Right atrium auricular region (tissue), 2 donors: ENCODE results near the gene TOE1. TPM values are rescaled to one million over a fixed set of nuclear protein-coding genes. Genes with fewer than 3 reads are reported as not detected.

ENCODE experiments used
- DNase-seq: peaks from one replicate; pipeline ENCODE4 v3.0.0-alpha.2; 2019; ENCODE audit warnings: low spot score
- H3K27ac ChIP-seq, 2 donors: fragments of 200-600 bp; sonication (generic); 1 replicate in 1 of 2; 2 replicates in 1 of 2; pipeline ENCODE4 v1.5.1; 2016 to 2019
- H3K27me3 ChIP-seq, 2 donors: fragments of 200-600 bp; sonication (generic); one replicate each; pipeline versions ENCODE4 v1.5.1 to v1.6.0; 2017 to 2019
- H3K36me3 ChIP-seq: fragments of 200-600 bp; sonication (generic); one replicate; pipeline ENCODE4 v1.5.1; 2016
- H3K4me1 ChIP-seq, 2 donors: fragments of 200-600 bp; sonication (generic); one replicate each; pipeline versions ENCODE4 v1.5.1 to v1.6.0; 2017 to 2019
- H3K4me3 ChIP-seq, 2 donors: fragments of 200-600 bp; sonication (generic); 1 replicate in 1 of 2; 2 replicates in 1 of 2; pipeline ENCODE4 v1.5.1; 2017 to 2019; ENCODE audit warnings: mild to moderate bottlenecking in 1 of 2, moderate library complexity in 1 of 2
- H3K9me3 ChIP-seq, 2 donors: fragments of 200-600 bp; sonication (generic); one replicate each; pipeline ENCODE4 v1.5.1; 2019
- total RNA-seq, 2 donors: library from RNA; depleted of rRNA; stranded (reverse); fragments of >200 nt; gene quantifications; one replicate each; pipeline ENCODE4 v1.1.0, GENCODE V29; 2016
- TF ChIP-seq, protein P1 (sequence below), 2 donors: fragments of 200-600 bp; sonication (generic); IDR thresholded peaks; one replicate each; pipeline ENCODE4 v1.5.1; 2019; ENCODE audit warnings: antibody characterized with exemption in 2 of 2

Gene TOE1
- total RNA-seq, 2 donors from 2014 or later = 5.4 to 6.8 TPM

DNA sequence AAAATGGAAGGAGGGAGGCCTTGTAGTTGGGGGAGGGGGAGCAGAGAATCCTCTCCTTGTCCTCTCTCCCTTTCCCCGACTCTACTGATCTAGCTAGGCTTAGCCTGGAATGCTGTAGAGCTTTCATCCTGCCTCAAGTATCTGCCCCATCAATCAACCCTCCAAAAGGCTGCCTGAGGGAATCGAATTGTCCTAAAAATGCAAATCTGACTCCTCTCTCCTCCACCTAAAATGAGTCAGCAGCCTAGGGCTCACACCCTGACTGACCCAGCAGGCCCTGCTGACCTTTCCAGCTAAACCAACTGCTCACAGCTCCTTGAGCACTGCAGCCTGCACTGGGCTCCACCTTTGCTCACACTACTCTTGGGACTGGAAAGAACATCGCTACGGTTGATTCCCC, 10.5 kb upstream of the TOE1 start:
- TF ChIP-seq, protein P1, sequence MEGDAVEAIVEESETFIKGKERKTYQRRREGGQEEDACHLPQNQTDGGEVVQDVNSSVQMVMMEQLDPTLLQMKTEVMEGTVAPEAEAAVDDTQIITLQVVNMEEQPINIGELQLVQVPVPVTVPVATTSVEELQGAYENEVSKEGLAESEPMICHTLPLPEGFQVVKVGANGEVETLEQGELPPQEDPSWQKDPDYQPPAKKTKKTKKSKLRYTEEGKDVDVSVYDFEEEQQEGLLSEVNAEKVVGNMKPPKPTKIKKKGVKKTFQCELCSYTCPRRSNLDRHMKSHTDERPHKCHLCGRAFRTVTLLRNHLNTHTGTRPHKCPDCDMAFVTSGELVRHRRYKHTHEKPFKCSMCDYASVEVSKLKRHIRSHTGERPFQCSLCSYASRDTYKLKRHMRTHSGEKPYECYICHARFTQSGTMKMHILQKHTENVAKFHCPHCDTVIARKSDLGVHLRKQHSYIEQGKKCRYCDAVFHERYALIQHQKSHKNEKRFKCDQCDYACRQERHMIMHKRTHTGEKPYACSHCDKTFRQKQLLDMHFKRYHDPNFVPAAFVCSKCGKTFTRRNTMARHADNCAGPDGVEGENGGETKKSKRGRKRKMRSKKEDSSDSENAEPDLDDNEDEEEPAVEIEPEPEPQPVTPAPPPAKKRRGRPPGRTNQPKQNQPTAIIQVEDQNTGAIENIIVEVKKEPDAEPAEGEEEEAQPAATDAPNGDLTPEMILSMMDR (IDR thresholded peaks at IDR 0.05) = no peak
- Histone ChIP-seq H3K27me3 (no peaks in the 10 kb centered on the region), H3K36me3 (peaks cover 24% of the 10 kb centered on the region), H3K27ac (no peak overlapping the region), H3K4me3 (no peak overlapping the region), H3K4me1 (peaks cover 0 to 29% of the 10 kb centered on the region in 2 donors), H3K9me3 (no peaks in the 10 kb centered on the region)
- DNase-seq = no peak

DNA sequence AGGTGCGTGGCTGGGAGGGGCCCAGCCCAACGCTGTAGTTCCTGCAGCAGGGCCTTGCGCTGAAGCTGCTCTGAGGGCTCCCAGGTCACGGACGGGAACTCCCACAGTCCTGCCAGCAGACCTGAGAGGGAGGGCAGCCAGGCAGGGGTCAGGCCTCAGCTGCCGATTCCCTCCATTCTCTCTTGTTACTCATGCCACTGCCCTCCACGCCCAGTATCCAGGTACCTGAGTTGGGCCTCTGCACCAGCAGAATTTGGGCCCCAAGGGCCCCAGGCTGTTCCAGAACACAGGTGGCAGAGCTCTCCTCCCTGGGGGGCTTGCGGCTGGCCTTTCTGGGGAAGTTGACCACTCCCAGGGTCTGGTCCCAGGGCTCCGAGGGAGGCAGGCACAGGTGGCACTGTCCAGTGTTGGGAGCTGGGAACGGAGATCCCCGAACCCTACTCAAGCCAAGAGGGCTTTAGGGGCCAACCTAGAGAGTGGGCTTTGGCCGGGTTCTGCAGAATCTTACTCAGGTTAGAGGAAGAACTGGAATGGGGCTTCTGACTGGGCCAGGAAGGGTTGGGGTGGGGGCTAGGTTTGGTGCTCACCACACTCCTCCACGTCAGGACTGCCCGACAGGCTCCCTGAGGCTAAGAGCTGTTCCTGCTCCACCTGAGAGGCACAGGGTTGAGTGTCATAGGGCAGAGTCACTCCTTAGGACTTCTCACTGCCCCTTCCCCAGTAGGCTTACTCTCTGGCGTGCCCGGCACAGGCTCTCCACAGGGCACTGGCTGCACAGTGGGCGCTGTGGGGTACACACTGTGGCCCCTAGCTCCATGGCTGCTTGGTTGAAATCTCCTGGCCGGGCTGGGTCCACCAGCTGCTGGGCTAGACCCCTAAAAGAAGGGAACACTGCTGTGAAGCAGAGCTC, 8.3 kb upstream of the TOE1 start:
- TF ChIP-seq, protein P1 (IDR thresholded peaks at IDR 0.05) = no peak
- DNase-seq = no peak
- no peak overlapping the region for H3K4me3 ChIP-seq
- peaks cover 24% of the 10 kb centered on the region for H3K36me3 ChIP-seq
- H3K27me3 ChIP-seq = no peaks in the 10 kb centered on the region
- no peaks in the 10 kb centered on the region for H3K9me3 ChIP-seq
- no peak overlapping the region for H3K27ac ChIP-seq
- peaks cover 0 to 22% of the 10 kb centered on the region in 2 donors for H3K4me1 ChIP-seq

DNA sequence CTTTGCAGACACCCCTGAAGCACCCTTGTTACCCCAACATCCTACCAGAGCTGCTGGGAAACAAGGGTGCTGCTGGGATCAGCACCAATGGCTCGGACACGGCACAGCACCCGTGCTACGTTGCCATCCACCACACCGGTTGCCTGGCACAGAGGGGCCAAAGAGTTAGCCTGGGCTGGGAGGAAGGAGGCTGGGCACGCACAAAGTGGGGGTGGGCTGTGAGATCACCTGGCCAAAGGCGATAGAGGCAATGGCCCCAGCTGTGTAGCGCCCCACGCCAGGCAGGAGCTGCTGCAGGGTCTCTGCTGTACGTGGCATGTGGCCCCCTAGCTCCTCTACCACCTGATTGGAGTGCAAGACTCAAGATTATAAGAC, 7.6 kb upstream of the TOE1 start:
- Histone ChIP-seq H3K27me3 (no peaks in the 10 kb centered on the region), H3K4me3 (no peak overlapping the region), H3K36me3 (peaks cover 24% of the 10 kb centered on the region), H3K27ac (no peak overlapping the region), H3K4me1 (peaks cover 0 to 16% of the 10 kb centered on the region in 2 donors), H3K9me3 (no peaks in the 10 kb centered on the region)
- TF ChIP-seq, protein P1 (IDR thresholded peaks at IDR 0.05) = no peak
- DNase-seq = no peak

DNA sequence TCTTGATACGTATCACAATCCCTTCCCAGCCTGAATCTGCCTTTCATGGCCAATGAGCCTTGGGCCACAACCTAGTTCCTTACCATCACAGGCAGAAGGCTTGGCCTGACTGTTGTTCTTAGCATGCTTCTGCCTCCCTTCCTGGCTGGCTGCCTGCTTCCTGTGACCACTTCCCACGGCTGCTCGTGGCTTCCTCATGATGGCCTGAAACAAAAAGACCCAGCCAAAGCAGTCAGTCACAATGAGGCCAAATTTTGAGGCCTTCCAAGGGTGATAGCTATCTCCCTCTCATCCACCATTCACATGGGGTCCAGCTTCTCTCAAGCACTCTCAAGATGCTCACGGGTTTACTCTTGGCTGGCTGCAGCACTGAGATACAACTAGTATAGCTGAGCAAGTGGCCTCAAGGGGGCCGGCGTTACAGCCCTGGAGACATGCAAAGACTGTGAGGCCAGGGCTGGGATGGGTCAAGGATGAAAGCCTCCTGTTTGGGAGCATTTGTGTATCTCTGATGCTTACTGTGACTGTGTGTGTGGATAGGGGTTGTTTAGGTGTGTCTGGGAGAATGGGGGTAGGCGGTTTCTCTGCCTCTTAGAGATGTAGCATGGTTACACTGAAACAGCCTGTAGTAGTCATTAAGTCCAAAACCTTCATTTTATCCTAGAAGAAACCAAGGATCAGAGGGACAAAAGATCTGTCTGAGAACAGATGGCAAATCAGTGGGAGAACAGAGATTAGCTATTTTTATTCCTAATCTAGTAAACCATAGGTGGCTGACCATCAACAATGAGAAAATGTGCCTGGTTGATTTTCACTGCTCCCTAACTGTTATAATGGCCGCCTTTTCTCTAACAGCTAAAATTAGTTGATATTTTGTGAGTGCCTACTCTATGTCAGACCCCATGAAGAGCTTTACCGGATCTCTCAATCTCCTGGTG, 5.4 kb upstream of the TOE1 start:
- TF ChIP-seq, protein P1 (IDR thresholded peaks at IDR 0.05) = no peak
- Histone ChIP-seq H3K27me3 (no peaks in the 10 kb centered on the region), H3K36me3 (peaks cover 24% of the 10 kb centered on the region), H3K4me3 (no peak overlapping the region), H3K27ac (no peak overlapping the region), H3K9me3 (no peaks in the 10 kb centered on the region), H3K4me1 (peaks cover 0 to 11% of the 10 kb centered on the region in 2 donors)
- no peak for DNase-seq

DNA sequence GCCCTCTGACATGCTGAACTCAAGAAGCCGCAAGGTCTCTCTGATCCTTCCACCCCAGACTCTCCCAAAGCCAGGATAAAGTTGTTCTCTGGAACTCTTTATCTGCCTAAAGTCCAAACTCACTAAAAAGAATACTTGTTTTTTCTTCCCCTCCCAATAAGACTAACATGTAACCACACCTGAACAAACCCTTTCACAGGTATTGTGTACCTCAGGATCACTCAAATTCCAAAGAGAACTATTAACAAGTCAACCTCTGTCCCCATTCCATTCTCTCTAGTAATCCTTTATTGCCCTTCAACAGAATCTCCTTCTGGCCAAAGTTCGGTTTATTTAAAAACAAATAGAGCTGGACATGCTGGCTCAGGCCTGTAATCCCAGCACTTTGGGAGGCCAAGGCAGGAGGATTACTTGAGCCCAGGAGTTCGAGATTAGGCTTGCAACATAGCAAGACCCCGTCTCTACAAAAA, 4.1 kb upstream of the TOE1 start:
- no peaks in the 10 kb centered on the region for H3K9me3 ChIP-seq
- TF ChIP-seq, protein P1 (IDR thresholded peaks at IDR 0.05) = no peak

More for the DNA sequence above, 4.1 kb upstream of the TOE1 start:
- Histone ChIP-seq H3K27me3 (no peaks in the 10 kb centered on the region), H3K4me3 (no peak overlapping the region), H3K4me1 (peaks cover 0 to 16% of the 10 kb centered on the region in 2 donors), H3K36me3 (peaks cover 24% of the 10 kb centered on the region), H3K27ac (no peak overlapping the region)
- DNase-seq = no peak
